Ishikawa (cell line): ENCODE results near the gene DGKI.

Experiments
- CEBPB ChIP-seq: IDR thresholded peaks from 2 replicates; pipeline ENCODE4 v1.6.1; 2012
- CREB1 ChIP-seq: IDR thresholded peaks from 2 replicates; pipeline ENCODE4 v1.6.1; 2012; ENCODE audit warnings: low read depth
- EGR1 ChIP-seq: IDR thresholded peaks from 2 replicates; pipeline ENCODE4 v1.6.1; 2012
- EP300 ChIP-seq: IDR thresholded peaks from 2 replicates; pipeline ENCODE4 v1.6.1; 2012; ENCODE audit warnings: borderline replicate concordance
- FOXM1 ChIP-seq: IDR thresholded peaks from 2 replicates; pipeline ENCODE4 v1.6.1; 2012; ENCODE audit warnings: low read depth, borderline replicate concordance
- NFIC ChIP-seq: IDR thresholded peaks from 2 replicates; pipeline ENCODE4 v1.6.1; 2012
- RAD21 ChIP-seq: IDR thresholded peaks from 2 replicates; pipeline ENCODE4 v1.6.1; 2012; ENCODE audit warnings: low read depth
- TAF1 ChIP-seq: IDR thresholded peaks from 2 replicates; pipeline ENCODE4 v1.6.1; 2012; ENCODE audit warnings: low read depth, mild to moderate bottlenecking
- TCF12 ChIP-seq: IDR thresholded peaks from 2 replicates; pipeline ENCODE4 v1.6.1; 2012; ENCODE audit warnings: low read depth
- TEAD4 ChIP-seq: IDR thresholded peaks from 2 replicates; pipeline ENCODE4 v1.6.1; 2012
- YY1 ChIP-seq: IDR thresholded peaks from 2 replicates; pipeline ENCODE4 v1.6.1; 2012; ENCODE audit warnings: low read depth
- ZBTB7A ChIP-seq: IDR thresholded peaks from 2 replicates; pipeline ENCODE4 v1.6.1; 2012; ENCODE audit warnings: low read depth
- TF ChIP-seq, protein P1 (sequence below): IDR thresholded peaks from 2 replicates; pipeline ENCODE4 v1.6.1; 2012; ENCODE audit warnings: low read depth, mild to moderate bottlenecking
- TF ChIP-seq, protein P2 (sequence below): IDR thresholded peaks from 2 replicates; pipeline ENCODE4 v1.6.1; 2012
- TF ChIP-seq, protein P3 (sequence below): IDR thresholded peaks from 2 replicates; pipeline ENCODE4 v1.6.1; 2012

DGKI gene

DNA sequence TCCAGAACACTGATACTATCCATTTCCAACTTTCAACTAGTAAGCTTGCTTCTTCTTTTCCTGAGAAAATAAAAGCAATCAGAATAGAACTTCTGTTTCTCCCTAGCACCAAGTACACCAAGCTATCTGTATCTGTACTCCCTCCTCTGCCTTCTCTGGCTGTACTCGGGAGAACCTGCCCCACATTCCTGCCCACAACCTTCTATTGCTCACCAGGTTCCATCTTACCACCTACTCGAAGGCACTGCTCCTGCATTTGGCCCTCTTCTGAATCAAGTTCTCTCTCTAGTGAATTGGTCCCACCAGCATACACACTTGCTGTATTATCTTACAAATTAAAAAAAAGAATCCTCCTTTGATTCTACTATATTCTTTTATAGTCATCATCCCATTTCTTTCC, 333.7 kb downstream of the DGKI start:
- TF ChIP-seq, protein P1, sequence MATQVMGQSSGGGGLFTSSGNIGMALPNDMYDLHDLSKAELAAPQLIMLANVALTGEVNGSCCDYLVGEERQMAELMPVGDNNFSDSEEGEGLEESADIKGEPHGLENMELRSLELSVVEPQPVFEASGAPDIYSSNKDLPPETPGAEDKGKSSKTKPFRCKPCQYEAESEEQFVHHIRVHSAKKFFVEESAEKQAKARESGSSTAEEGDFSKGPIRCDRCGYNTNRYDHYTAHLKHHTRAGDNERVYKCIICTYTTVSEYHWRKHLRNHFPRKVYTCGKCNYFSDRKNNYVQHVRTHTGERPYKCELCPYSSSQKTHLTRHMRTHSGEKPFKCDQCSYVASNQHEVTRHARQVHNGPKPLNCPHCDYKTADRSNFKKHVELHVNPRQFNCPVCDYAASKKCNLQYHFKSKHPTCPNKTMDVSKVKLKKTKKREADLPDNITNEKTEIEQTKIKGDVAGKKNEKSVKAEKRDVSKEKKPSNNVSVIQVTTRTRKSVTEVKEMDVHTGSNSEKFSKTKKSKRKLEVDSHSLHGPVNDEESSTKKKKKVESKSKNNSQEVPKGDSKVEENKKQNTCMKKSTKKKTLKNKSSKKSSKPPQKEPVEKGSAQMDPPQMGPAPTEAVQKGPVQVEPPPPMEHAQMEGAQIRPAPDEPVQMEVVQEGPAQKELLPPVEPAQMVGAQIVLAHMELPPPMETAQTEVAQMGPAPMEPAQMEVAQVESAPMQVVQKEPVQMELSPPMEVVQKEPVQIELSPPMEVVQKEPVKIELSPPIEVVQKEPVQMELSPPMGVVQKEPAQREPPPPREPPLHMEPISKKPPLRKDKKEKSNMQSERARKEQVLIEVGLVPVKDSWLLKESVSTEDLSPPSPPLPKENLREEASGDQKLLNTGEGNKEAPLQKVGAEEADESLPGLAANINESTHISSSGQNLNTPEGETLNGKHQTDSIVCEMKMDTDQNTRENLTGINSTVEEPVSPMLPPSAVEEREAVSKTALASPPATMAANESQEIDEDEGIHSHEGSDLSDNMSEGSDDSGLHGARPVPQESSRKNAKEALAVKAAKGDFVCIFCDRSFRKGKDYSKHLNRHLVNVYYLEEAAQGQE, result no peak
- TF ChIP-seq TAF1 (no peak), EGR1 (no peak), ZBTB7A (no peak), EP300 (no peak), TEAD4 (no peak), CREB1 (no peak), CEBPB (no peak), RAD21 (no peak)
- TF ChIP-seq, protein P2, sequence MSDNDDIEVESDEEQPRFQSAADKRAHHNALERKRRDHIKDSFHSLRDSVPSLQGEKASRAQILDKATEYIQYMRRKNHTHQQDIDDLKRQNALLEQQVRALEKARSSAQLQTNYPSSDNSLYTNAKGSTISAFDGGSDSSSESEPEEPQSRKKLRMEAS, result no peak
- TF ChIP-seq, protein P3, sequence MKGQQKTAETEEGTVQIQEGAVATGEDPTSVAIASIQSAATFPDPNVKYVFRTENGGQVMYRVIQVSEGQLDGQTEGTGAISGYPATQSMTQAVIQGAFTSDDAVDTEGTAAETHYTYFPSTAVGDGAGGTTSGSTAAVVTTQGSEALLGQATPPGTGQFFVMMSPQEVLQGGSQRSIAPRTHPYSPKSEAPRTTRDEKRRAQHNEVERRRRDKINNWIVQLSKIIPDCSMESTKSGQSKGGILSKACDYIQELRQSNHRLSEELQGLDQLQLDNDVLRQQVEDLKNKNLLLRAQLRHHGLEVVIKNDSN, result no peak

- TF ChIP-seq RAD21 (no peak), TAF1 (no peak), EP300 (no peak), TEAD4 (no peak), EGR1 (no peak), ZBTB7A (no peak), CREB1 (no peak), CEBPB (no peak), FOXM1 (no peak), NFIC (no peak), YY1 (no peak), TCF12 (no peak)
- TF ChIP-seq, protein P2, result no peak
- TF ChIP-seq, protein P1, result no peak
- TF ChIP-seq, protein P3, result no peak
Observed at GRCh38 chr7:137507096-137507495, 339.7 kb downstream of the DGKI start.

DNA sequence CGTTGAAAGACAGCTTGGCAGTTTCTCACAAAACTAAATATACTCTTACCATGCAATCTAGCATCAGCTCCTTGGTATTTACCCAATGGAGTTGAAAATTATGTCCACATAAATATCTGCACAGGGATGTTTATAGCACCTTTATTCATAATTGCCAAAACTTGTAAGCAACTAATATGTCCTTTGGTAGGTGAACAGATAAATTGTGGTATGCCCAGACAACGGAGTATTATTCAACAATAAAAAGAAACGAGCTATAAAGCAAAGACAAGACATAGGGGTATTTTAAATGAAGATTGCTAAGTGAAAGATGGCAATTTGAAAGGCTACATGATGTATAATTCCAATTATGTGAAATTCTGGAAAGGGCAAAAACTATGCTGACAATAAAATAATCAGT, 340.7 kb downstream of the DGKI start:
- no peak for TF ChIP-seq EP300
- no peak for TF ChIP-seq TEAD4
- TF ChIP-seq TAF1, result no peak
- TF ChIP-seq TCF12, result no peak
- TF ChIP-seq CEBPB, result no peak
- no peak for TF ChIP-seq CREB1

GRCh38 chr7:137501562-137501961, 345.2 kb downstream of the DGKI start:
- TF ChIP-seq TAF1 (no peak), NFIC (no peak), RAD21 (no peak), EP300 (no peak), FOXM1 (no peak), YY1 (no peak), ZBTB7A (no peak), CEBPB (no peak), TCF12 (no peak), TEAD4 (no peak), EGR1 (no peak), CREB1 (no peak)
- TF ChIP-seq, protein P2, result no peak
- TF ChIP-seq, protein P1, result no peak
- TF ChIP-seq, protein P3, result no peak
